Superior temporal gyrus (tissue), 1 donor: ENCODE measurements around the gene AQP10.
"Not testable (repeated sequence)": the region's sequence is repeated elsewhere in the genome, so short reads cannot be mapped to it uniquely, and the experiment has no call there.

Source experiments
- DNase-seq: peaks from one replicate; pipeline ENCODE4 v3.0.0-alpha.2; 2016; ENCODE audit errors: extremely low spot score

The AQP10 gene

GRCh38 chr1:154324241-154324640 is 3.3 kb downstream of the AQP10 start:
- DNase-seq = no peak

GRCh38 chr1:154324669-154325582 is 4.0 kb downstream of the AQP10 start, which contains the start of gene ATP8B2:
Gene ATP8B2 (plus strand): TSS chr1:154325525. CDS start chr1:154328142, 2,617 bp downstream.
- peak; percentile 85 for DNase-seq

- DNase-seq = peak; percentile 61
Measured at GRCh38 chr1:154325583-154326545, 5.0 kb downstream of the AQP10 start.

- no peak for DNase-seq
Measured at GRCh38 chr1:154326546-154327465, 5.9 kb downstream of the AQP10 start.

- no peak for DNase-seq
Measured at GRCh38 chr1:154327466-154328317, 6.8 kb downstream of the AQP10 start.

GRCh38 chr1:154328318-154329151 is 7.6 kb downstream of the AQP10 start:
- DNase-seq = peak; percentile 60

GRCh38 chr1:154329152-154329521 is 8.2 kb downstream of the AQP10 start:
- DNase-seq = no peak

- peak; percentile 62 for DNase-seq
Measured at GRCh38 chr1:154329551-154330131, 8.7 kb downstream of the AQP10 start.

- no peak for DNase-seq
Measured at GRCh38 chr1:154330669-154331068, 9.8 kb downstream of the AQP10 start.

GRCh38 chr1:154334079-154335024 is 13.5 kb downstream of the AQP10 start:
- DNase-seq = no peak

- peak; percentile 89 for DNase-seq
Measured at GRCh38 chr1:154335025-154335714, 14.3 kb downstream of the AQP10 start.

- DNase-seq = no peak
Measured at GRCh38 chr1:154337253-154337894, 16.5 kb downstream of the AQP10 start.

- DNase-seq = no peak
Measured at GRCh38 chr1:154338875-154339274, 18.0 kb downstream of the AQP10 start.

GRCh38 chr1:154341366-154341765 is 20.5 kb downstream of the AQP10 start:
- DNase-seq = not testable (repeated sequence)

GRCh38 chr1:154342132-154342531 is 21.2 kb downstream of the AQP10 start:
- no peak for DNase-seq

- no peak for DNase-seq
Measured at GRCh38 chr1:154342836-154343472, 22.1 kb downstream of the AQP10 start.
